IMR-90 (cell line): Measurements from ENCODE around the gene KDM6A. TPM values are rescaled to one million over a fixed set of nuclear protein-coding genes. Genes with fewer than 3 reads are reported as not detected.

ENCODE experiments used
- ATAC-seq: fragments of 200-7000 bp; cut with Tn5 transposase; 2 replicates; pipeline ENCODE4 v1.9.1; 2020; ENCODE audit warnings: low read depth, mild to moderate bottlenecking, moderate library complexity
- BruUV-seq: library from RNA; stranded (reverse); fragments of 400-500 nt; replicated peaks from 2 replicates; lab custom pipeline; 2021; lab: Mats Ljungman, UMichigan
- CTCF ChIA-PET: fragments of 300-600 bp; formaldehyde crosslinking; extraction: SDS; loops from one replicate; lab custom pipeline; 2021; ENCODE audit warnings: antibody characterized with exemption; lab: Yijun Ruan, JAX
- POLR2A ChIA-PET: fragments of 300-600 bp; sonication (Branson Sonifier 250); formaldehyde crosslinking; loops from one replicate; lab custom pipeline; 2022; ENCODE audit warnings: antibody characterized with exemption; ENCODE audit not compliant: unreplicated experiment; lab: Charles Lee
- DNase-seq: peaks from one replicate; pipeline ENCODE4 v3.0.0; 2013
- H2AFZ ChIP-seq: replicated peaks from 2 replicates; pipeline ENCODE3; 2013; ENCODE audit warnings: low read length, mild to moderate bottlenecking; ENCODE audit not compliant: poor library complexity
- H2AK5ac ChIP-seq: 2 replicates; pipeline ENCODE4 v1.6.1; 2013; ENCODE audit warnings: low read depth, low read length, inconsistent platforms
- H2AK9ac ChIP-seq: replicated peaks from 2 replicates; pipeline ENCODE3; 2013; ENCODE audit warnings: mild to moderate bottlenecking, low read depth, low read length, moderate library complexity; ENCODE audit not compliant: poor library complexity
- H2BK120ac ChIP-seq: 2 replicates; pipeline ENCODE4 v1.6.1; 2013; ENCODE audit warnings: low read depth, low read length, inconsistent platforms
- H2BK15ac ChIP-seq: 3 replicates; pipeline ENCODE4 v1.6.1; 2013; ENCODE audit warnings: low read depth, low read length, inconsistent platforms
- H2BK20ac ChIP-seq: 2 replicates; pipeline ENCODE4 v1.6.1; 2013; ENCODE audit warnings: low read depth, mild to moderate bottlenecking, inconsistent platforms, low read length, moderate library complexity
- H2BK5ac ChIP-seq: 2 replicates; pipeline ENCODE4 v1.6.1; 2013; ENCODE audit warnings: mild to moderate bottlenecking, low read depth, low read length, inconsistent platforms; ENCODE audit not compliant: poor library complexity, severe bottlenecking
- H3K14ac ChIP-seq: replicated peaks from 2 replicates; pipeline ENCODE4 v1.6.1; 2013; ENCODE audit warnings: low read depth, low read length, inconsistent platforms
- H3K18ac ChIP-seq: 2 replicates; pipeline ENCODE4 v1.6.1; 2013; ENCODE audit warnings: low read depth, low read length, control low read depth
- H3K23ac ChIP-seq: 2 replicates; pipeline ENCODE4 v1.6.1; 2013; ENCODE audit warnings: low read depth, low read length, inconsistent platforms
- H3K27ac ChIP-seq: 2 replicates; pipeline ENCODE4 v1.5.1; 2013; ENCODE audit warnings: mild to moderate bottlenecking, control low read depth, low read length; ENCODE audit not compliant: insufficient read depth
- H3K27me3 ChIP-seq: 2 replicates; pipeline ENCODE4 v1.6.1; 2013; ENCODE audit warnings: low read length; ENCODE audit not compliant: control insufficient read depth, insufficient read depth
- H3K36me3 ChIP-seq: 2 replicates; pipeline ENCODE4 v1.6.1; 2013; ENCODE audit warnings: low read length, mixed read lengths; ENCODE audit not compliant: control insufficient read depth, insufficient read depth
- H3K4ac ChIP-seq: 2 replicates; pipeline ENCODE4 v1.6.1; 2013; ENCODE audit warnings: low read depth, low read length, inconsistent platforms
- H3K4me1 ChIP-seq: 2 replicates; pipeline ENCODE4 v1.6.1; 2013; ENCODE audit warnings: low read length, mixed read lengths; ENCODE audit not compliant: control insufficient read depth, insufficient read depth
- H3K4me2 ChIP-seq: 2 replicates; pipeline ENCODE4 v1.6.1; 2013; ENCODE audit warnings: low read depth, mild to moderate bottlenecking, control low read depth, low read length, moderate library complexity
- H3K4me3 ChIP-seq: 2 replicates; pipeline ENCODE4 v1.5.1; 2013; ENCODE audit warnings: low read depth, mild to moderate bottlenecking, control low read depth, low read length, moderate library complexity; ENCODE audit not compliant: insufficient read depth
- H3K56ac ChIP-seq: 2 replicates; pipeline ENCODE4 v1.6.1; 2013; ENCODE audit warnings: low read length, inconsistent platforms; ENCODE audit not compliant: insufficient read depth; ENCODE audit errors: extremely low read depth
- H3K79me1 ChIP-seq, 2 experiments: 2 replicates each; pipeline ENCODE4 v1.6.1; 2013; ENCODE audit warnings: low read length in 2 of 2, inconsistent platforms in 1 of 2, low read depth in 1 of 2
- H3K9ac ChIP-seq: 2 replicates; pipeline ENCODE4 v1.6.1; 2013; ENCODE audit warnings: low read depth, low read length, control low read depth
- H3K9me1 ChIP-seq: 2 replicates; pipeline ENCODE4 v1.6.1; 2013; ENCODE audit warnings: low read length, inconsistent platforms; ENCODE audit not compliant: insufficient read depth
- H3K9me3 ChIP-seq: 2 replicates; pipeline ENCODE4 v1.6.1; 2013; ENCODE audit warnings: low read length; ENCODE audit not compliant: control insufficient read depth, insufficient read depth
- H4K20me1 ChIP-seq: 2 replicates; pipeline ENCODE4 v1.6.1; 2013; ENCODE audit warnings: low read length, inconsistent platforms; ENCODE audit not compliant: insufficient read depth
- H4K5ac ChIP-seq: 2 replicates; pipeline ENCODE4 v1.6.1; 2013; ENCODE audit warnings: mild to moderate bottlenecking, low read depth, low read length, control low read depth
- H4K8ac ChIP-seq, 2 experiments: 2 replicates each; pipeline ENCODE4 v1.6.1; 2013; ENCODE audit warnings: low read depth in 2 of 2, low read length in 2 of 2, control low read depth in 1 of 2, inconsistent platforms in 1 of 2
- H4K91ac ChIP-seq: 2 replicates; pipeline ENCODE4 v1.6.1; 2013; ENCODE audit warnings: low read depth, low read length, inconsistent platforms; ENCODE audit not compliant: insufficient read depth
- BHLHE40 ChIP-seq: fragments of 150-350 bp; IDR thresholded peaks from 2 replicates; pipeline ENCODE4 v1.6.1; 2016; ENCODE audit warnings: mild to moderate bottlenecking, low read depth, low read length
- CHD1 ChIP-seq: IDR thresholded peaks from 2 replicates; pipeline ENCODE4 v1.6.1; 2012; ENCODE audit warnings: low read depth, low read length, improper control_type of control experiment
- CTCF ChIP-seq: conservative IDR thresholded peaks from 2 replicates; pipeline ENCODE4 v1.5.1; 2012; ENCODE audit warnings: mild to moderate bottlenecking, low read depth, low read length, improper control_type of control experiment
- ELK1 ChIP-seq: fragments of 150-350 bp; IDR thresholded peaks from 2 replicates; pipeline ENCODE4 v1.6.1; 2016; ENCODE audit warnings: low read depth, mild to moderate bottlenecking, low read length, moderate library complexity, borderline replicate concordance
- FOS ChIP-seq: fragments of 150-350 bp; IDR thresholded peaks from 2 replicates; pipeline ENCODE4 v1.6.1; 2016; ENCODE audit warnings: low read depth, low read length
- MAFK ChIP-seq: IDR thresholded peaks from 2 replicates; pipeline ENCODE4 v1.6.1; 2012; ENCODE audit warnings: low read depth, low read length, improper control_type of control experiment
- MXI1 ChIP-seq: IDR thresholded peaks from 2 replicates; pipeline ENCODE4 v1.6.1; 2012; ENCODE audit warnings: low read depth, mild to moderate bottlenecking, low read length, moderate library complexity, borderline replicate concordance
- NFE2L2 ChIP-seq: fragments of 150-350 bp; IDR thresholded peaks from 2 replicates; pipeline ENCODE4 v1.6.1; 2016; ENCODE audit warnings: low read depth, mild to moderate bottlenecking, low read length
- POLR2A ChIP-seq: IDR thresholded peaks from 2 replicates; pipeline ENCODE4 v1.6.1; 2012; ENCODE audit warnings: mild to moderate bottlenecking, low read depth, low read length
- RAD21 ChIP-seq: IDR thresholded peaks from 2 replicates; pipeline ENCODE4 v1.6.1; 2012; ENCODE audit warnings: low read length, improper control_type of control experiment
- RCOR1 ChIP-seq: IDR thresholded peaks from 2 replicates; pipeline ENCODE4 v1.6.1; 2012; ENCODE audit warnings: mild to moderate bottlenecking, low read length, improper control_type of control experiment; ENCODE audit not compliant: insufficient replicate concordance
- RFX5 ChIP-seq: IDR thresholded peaks from 2 replicates; pipeline ENCODE4 v1.8.0; 2012; ENCODE audit warnings: low read depth, mild to moderate bottlenecking, low read length, moderate library complexity
- WGBS, 2 experiments: methylation state at CpG; one replicate each; pipeline versions ENCODE4 v1.1.5 to v1.1.7; 2013; ENCODE audit warnings: missing lambda C conversion rate in 2 of 2; ENCODE audit not compliant: insufficient read length in 1 of 2; ENCODE audit errors: extremely low coverage in 2 of 2; 5-methylcytosine and 5-hydroxymethylcytosine counted together
- dilution Hi-C: fragments of 300-500 bp; cut with HindIII; formaldehyde crosslinking; loops from one replicate; pipeline ENCODE4 v1.14.3; 2018; ENCODE audit warnings: low sequenced_read_pairs; ENCODE audit not compliant: unreplicated experiment
- in situ Hi-C: fragments of 300-500 bp; cut with MboI; formaldehyde crosslinking; loops from 3 replicates; pipeline ENCODE4 v1.14.3; 2019; ENCODE audit warnings: low sequenced_read_pairs, inconsistent platforms, mixed read lengths
- intact Hi-C: fragments of 100-400 bp; cut with micrococcal nuclease; formaldehyde crosslinking; loops from 2 replicates; pipeline ENCODE4 v1.10.0; 2022
- polyA plus RNA-seq, 3 experiments: library from polyadenylated mRNA; depleted of rRNA; stranded (reverse); fragments of >200 nt; gene quantifications; 2 replicates each; pipeline ENCODE4 v1.2.3, GENCODE V29; 2012; ENCODE audit warnings: low replicate concordance in 1 of 3
- total RNA-seq: library from RNA; depleted of rRNA; stranded (reverse); fragments of >200 nt; gene quantifications from 2 replicates; pipeline ENCODE4 v1.2.3, GENCODE V29; 2012

KDM6A gene
- total and polyA plus RNA-seq, 2 of the 4 experiments (the other 2 are of a cell fraction), result 11.7 to 24.9 TPM

DNA sequence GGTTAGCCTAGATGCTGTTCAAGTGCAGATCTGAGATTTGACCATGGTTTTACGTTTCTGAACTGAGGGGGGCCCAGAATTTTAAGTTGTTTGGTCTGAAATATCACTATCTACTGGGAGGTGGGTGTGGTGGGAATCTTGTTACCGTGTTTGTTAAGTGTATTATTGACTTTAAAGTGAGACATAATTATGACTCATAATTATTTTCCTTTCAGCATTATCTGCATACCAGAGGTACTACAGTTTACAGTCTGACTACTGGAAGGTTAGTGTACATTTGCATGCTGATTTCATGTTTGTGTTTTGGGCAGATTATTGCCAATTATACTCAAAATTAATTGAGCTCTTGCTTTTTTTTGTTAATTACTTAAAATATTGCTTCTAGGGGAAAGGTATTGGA is 101.5 kb downstream of the KDM6A start:
- peaks cover 5% of the 10 kb centered on the region for H3K4me1 ChIP-seq
- H3K9me1 ChIP-seq, result no peaks in the 10 kb centered on the region
- no peak overlapping the region for H3K4ac ChIP-seq
- peaks cover 17 to 31% of the 10 kb centered on the region in 2 experiments for H3K79me1 ChIP-seq
- no peak overlapping the region for H4K91ac ChIP-seq
- H4K8ac ChIP-seq, result no peak overlapping the region
- peaks cover 3% of the 10 kb centered on the region; the same call in 1 of the 2 replicates for H4K20me1 ChIP-seq
- no peak overlapping the region for H2AK9ac ChIP-seq
- no peak overlapping the region for H3K9ac ChIP-seq
- H2BK15ac ChIP-seq, result no peak overlapping the region
- ChIA-PET POLR2A (no interaction called here), CTCF (no interaction called here)
- no peak overlapping the region for H3K27ac ChIP-seq
- H3K4me3 ChIP-seq, result no peak overlapping the region
- H3K56ac ChIP-seq, result no peak overlapping the region
- no peak overlapping the region for H3K14ac ChIP-seq
- DNase-seq, result peak; percentile 59
- no TSS peak for BruUV-seq
- intact Hi-C loops (no loop called here), in situ Hi-C loops (no loop called here), dilution Hi-C loops (no loop called here)
- no peak overlapping the region for H2AFZ ChIP-seq
- peak overlapping the region; percentile 7 for H2BK5ac ChIP-seq
- 0 out of 2 replicates have a peak, but pooled peaks cover 2% of the 10 kb centered on the region for H3K9me3 ChIP-seq
- no peaks in the 10 kb centered on the region; the same call in 1 of the 2 replicates for H3K36me3 ChIP-seq
- no peak overlapping the region for H2BK120ac ChIP-seq
- no CpG with 5 or more reads among the region's 2 CpGs for WGBS, 2 experiments
- no peak overlapping the region for H3K23ac ChIP-seq
- H3K4me2 ChIP-seq, result peak overlapping the region; percentile 58; the same call in 1 of the 2 replicates
- peak; percentile 84 for ATAC-seq
- H3K27me3 ChIP-seq, result no peaks in the 10 kb centered on the region
- H2AK5ac ChIP-seq, result no peak overlapping the region
- no peak for TF ChIP-seq MXI1
- no peak for TF ChIP-seq POLR2A
- TF ChIP-seq CHD1, result no peak
- TF ChIP-seq CTCF, result no peak
- TF ChIP-seq MAFK, result peak; percentile 12; the same call in 1 of the 2 replicates
- TF ChIP-seq RCOR1, result no peak
- TF ChIP-seq NFE2L2, result no peak
- no peak for TF ChIP-seq RAD21
- peak; percentile 58; the same call in 1 of the 2 replicates for TF ChIP-seq FOS
- no peak for TF ChIP-seq ELK1
- TF ChIP-seq BHLHE40, result no peak
- no peak for TF ChIP-seq RFX5
- H4K5ac ChIP-seq, result no peak overlapping the region
- H2BK20ac ChIP-seq, result no peak overlapping the region
- no peak overlapping the region for H3K18ac ChIP-seq
